LNCAP (cell line): ENCODE measurements around the gene HSDL1.

Experiments
- TF ChIP-seq, protein P1 (sequence below): fragments of 450-650 bp; IDR thresholded peaks from 2 replicates; pipeline ENCODE4 v1.5.1; 2017; ENCODE audit warnings: mild to moderate bottlenecking

HSDL1 gene

DNA sequence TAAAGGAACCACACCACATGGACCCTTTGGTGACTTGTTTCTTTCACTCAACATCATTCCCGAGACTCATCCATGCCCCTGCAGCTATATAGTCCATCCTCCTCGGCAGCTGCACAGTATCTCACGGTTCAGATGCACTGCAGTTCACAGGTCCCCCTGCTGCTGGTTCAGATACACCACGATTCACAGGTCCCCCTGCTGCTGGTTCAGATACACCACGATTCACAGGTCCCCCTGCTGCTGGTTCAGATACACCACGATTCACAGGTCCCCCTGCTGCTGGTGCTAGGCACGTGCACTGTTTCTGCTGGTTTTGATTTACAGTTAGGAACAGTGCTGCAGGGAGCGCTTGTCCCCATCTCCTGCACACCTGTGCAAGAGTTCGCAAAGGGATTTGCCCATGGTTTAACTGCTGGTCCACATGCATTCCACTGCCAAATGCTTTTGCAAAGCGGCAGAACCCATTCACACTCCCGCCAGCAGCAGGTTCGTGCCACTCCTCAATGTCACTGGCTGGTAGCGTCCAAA is 3.8 kb downstream of the HSDL1 start:
- TF ChIP-seq, protein P1, sequence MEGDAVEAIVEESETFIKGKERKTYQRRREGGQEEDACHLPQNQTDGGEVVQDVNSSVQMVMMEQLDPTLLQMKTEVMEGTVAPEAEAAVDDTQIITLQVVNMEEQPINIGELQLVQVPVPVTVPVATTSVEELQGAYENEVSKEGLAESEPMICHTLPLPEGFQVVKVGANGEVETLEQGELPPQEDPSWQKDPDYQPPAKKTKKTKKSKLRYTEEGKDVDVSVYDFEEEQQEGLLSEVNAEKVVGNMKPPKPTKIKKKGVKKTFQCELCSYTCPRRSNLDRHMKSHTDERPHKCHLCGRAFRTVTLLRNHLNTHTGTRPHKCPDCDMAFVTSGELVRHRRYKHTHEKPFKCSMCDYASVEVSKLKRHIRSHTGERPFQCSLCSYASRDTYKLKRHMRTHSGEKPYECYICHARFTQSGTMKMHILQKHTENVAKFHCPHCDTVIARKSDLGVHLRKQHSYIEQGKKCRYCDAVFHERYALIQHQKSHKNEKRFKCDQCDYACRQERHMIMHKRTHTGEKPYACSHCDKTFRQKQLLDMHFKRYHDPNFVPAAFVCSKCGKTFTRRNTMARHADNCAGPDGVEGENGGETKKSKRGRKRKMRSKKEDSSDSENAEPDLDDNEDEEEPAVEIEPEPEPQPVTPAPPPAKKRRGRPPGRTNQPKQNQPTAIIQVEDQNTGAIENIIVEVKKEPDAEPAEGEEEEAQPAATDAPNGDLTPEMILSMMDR, result no peak

DNA sequence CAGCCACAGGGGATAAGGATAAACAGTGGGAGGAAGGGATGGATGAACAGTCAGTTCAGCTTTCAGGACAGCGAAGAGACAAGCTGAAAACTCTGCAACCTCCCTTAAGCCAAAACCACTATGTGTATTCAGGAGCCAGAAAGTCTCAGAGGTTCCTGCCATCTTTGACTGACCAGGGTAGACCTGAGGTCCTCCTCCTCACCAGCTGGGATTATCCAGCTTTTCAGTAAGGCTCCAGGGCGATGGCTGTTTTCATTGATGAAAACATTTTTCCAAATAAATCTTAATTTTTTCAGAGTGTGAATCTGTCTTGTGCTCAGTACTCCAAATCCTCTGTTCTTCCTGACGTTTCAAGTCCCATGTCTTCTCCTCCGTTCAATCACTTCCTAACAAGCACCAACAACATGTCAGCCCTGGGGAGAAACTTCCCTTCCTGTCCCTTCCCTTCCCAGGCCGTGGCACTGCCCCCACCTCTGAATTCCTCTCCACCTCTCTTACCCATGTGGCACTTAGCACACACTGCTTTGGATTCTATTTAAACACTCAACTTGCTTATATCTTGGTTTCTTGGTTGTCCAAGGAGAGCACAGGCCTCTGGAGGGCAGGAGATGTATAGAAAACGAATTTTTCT is 5.2 kb downstream of the HSDL1 start:
- TF ChIP-seq, protein P1, result no peak

DNA sequence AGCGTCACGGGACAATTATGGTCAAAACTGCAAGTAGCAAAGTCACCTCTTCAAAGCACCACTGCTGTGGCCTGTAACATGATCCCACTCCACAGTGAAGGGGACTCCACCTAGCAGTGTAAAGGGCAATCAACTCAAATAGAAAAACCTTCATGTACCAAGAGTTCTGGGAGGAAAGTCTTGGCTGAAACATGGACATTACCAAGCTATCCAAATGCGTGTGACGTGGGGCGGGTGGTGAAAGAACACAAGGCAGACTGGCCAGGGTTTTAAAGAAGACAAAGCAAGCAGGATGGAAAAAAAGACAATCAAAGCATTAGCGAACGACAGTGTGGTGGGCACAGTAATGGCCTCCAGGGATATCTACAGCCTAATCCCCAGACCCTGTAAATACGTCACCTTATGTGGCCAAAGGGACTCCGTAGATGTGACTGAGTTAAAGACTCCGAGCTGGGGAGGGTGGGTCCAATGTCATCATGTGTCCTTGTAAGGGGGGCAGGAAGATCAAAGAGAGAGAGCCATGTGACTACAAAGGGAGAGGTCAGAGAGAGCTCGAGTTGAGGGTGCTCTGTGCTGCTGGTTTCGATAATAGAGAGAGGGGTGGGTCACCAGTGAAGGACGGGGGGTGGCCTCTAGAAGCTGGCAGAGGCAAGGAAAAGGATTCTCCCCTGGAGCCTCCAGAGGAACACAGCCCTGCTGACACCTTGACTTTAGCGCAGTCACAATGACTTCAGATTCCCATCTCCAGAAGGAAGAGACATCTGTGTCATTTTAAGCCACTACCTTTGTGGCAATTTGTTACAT is 6.0 kb downstream of the HSDL1 start:
- TF ChIP-seq, protein P1, result no peak

DNA sequence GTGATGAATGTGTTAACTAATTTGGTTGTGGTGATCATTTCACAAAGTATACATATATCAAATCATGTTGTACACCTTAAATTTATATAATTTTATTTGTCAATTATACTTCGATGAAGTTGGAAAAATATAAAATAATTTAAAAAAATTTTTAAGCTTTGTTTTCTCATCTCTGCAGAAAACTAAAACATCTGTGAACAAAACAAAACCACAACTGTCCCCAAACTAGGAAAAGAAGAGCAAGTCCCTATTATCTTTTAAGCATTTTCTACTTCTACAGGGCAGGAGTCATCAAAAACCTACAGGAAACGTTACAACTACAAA is 6.5 kb downstream of the HSDL1 start:
- TF ChIP-seq, protein P1, result no peak

DNA sequence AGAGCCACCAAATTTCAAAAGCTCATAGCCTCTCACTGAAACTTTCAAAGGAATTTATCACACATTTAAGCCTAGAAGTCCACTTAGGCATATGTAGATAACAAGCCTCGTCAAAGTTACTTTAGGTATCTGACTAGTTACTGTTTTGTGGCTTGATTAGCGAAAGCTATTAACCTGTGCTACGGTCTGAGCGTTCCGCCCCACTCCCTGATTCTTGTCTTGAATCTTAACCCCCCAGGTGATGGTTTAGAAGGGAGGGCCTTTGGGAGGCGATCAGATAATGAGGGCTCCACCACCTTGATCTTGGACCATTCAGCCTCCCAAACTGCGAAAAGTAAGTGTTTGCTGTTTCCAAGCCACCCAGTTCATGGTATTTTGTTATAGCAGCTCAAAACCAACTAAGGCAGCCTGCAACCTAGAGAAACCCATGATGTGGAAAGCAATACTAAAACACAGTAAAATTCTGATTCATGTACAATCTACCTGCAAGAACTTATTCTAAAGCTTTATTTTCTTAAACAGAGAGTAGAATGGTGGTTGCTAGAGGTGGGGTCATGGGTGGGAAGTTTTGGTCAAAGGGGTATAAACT is 7.1 kb downstream of the HSDL1 start:
- TF ChIP-seq, protein P1, result no peak

DNA sequence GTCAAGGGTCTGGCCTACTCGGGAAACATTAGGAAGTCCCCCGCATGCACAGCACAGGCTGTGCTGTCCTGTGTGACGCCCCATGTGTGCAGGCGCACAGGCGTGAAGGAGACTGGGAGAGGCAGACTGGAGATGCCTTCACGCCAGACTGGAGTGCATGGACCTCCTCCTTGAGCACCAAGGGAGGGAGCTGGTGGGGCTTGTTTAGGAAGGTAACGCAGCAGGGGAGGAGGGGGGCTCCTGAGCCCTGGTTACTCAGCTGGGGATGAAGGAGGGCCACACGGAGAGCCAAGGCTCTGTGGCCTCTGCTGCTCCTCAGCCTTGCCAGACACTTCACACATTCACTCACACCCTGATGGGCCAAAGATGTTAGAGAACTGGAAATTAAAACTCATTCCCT is 7.7 kb downstream of the HSDL1 start:
- TF ChIP-seq, protein P1, result no peak

DNA sequence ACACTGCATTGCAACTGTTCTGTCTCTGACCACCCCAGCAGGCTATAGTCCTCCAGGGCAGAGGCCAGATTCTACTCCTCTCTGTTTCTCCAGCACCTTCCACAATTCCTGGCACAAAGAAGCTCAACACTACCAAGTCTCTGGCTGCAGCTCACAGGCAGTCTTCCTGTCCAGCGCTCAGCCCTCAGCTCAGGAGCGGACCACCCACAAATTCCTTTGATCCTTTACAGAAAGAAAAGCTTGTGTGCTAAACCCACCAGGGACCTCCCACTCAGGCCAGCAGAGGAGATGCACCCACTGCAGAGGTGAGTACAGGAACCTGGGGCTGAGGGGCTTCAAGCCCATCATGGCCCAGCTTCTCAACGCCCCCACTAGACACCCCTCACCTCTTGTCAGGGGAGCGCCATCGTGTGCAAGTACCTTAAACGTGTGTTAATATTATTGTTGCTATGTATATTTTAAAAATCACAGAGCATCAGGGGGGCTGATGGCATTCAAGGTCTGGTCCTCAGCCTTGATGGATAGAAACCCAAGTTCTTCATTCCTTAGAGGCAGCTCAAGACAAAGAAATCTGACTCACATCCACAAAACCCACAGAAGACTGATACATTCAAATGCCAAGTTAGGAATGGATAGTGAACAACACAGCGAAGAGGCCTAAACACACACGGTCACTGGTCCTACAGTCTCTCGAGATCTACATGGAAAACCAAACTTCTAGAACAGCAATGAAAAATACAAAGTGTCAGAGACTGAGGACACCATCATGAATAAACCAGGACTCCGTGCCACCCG is 8.4 kb downstream of the HSDL1 start:
- TF ChIP-seq, protein P1, result no peak
